IMR-90 (cell line): Measurements from ENCODE around the gene LCNL1. TPM values are rescaled to one million over a fixed set of nuclear protein-coding genes. Genes with fewer than 3 reads are reported as not detected.

Source experiments
- ATAC-seq: fragments of 200-7000 bp; cut with Tn5 transposase; 2 replicates; pipeline ENCODE4 v1.9.1; 2020; ENCODE audit warnings: low read depth, mild to moderate bottlenecking, moderate library complexity
- BruUV-seq: library from RNA; stranded (reverse); fragments of 400-500 nt; replicated peaks from 2 replicates; lab custom pipeline; 2021; lab: Mats Ljungman, UMichigan
- CTCF ChIA-PET: fragments of 300-600 bp; formaldehyde crosslinking; extraction: SDS; loops from one replicate; lab custom pipeline; 2021; ENCODE audit warnings: antibody characterized with exemption; lab: Yijun Ruan, JAX
- POLR2A ChIA-PET: fragments of 300-600 bp; sonication (Branson Sonifier 250); formaldehyde crosslinking; loops from one replicate; lab custom pipeline; 2022; ENCODE audit warnings: antibody characterized with exemption; ENCODE audit not compliant: unreplicated experiment; lab: Charles Lee
- DNase-seq: peaks from one replicate; pipeline ENCODE4 v3.0.0; 2013
- H2AFZ ChIP-seq: replicated peaks from 2 replicates; pipeline ENCODE3; 2013; ENCODE audit warnings: low read length, mild to moderate bottlenecking; ENCODE audit not compliant: poor library complexity
- H2AK5ac ChIP-seq: 2 replicates; pipeline ENCODE4 v1.6.1; 2013; ENCODE audit warnings: low read depth, low read length, inconsistent platforms
- H2AK9ac ChIP-seq: replicated peaks from 2 replicates; pipeline ENCODE3; 2013; ENCODE audit warnings: mild to moderate bottlenecking, low read depth, low read length, moderate library complexity; ENCODE audit not compliant: poor library complexity
- H2BK120ac ChIP-seq: 2 replicates; pipeline ENCODE4 v1.6.1; 2013; ENCODE audit warnings: low read depth, low read length, inconsistent platforms
- H2BK15ac ChIP-seq: 3 replicates; pipeline ENCODE4 v1.6.1; 2013; ENCODE audit warnings: low read depth, low read length, inconsistent platforms
- H2BK20ac ChIP-seq: 2 replicates; pipeline ENCODE4 v1.6.1; 2013; ENCODE audit warnings: low read depth, mild to moderate bottlenecking, inconsistent platforms, low read length, moderate library complexity
- H2BK5ac ChIP-seq: 2 replicates; pipeline ENCODE4 v1.6.1; 2013; ENCODE audit warnings: mild to moderate bottlenecking, low read depth, low read length, inconsistent platforms; ENCODE audit not compliant: poor library complexity, severe bottlenecking
- H3K14ac ChIP-seq: replicated peaks from 2 replicates; pipeline ENCODE4 v1.6.1; 2013; ENCODE audit warnings: low read depth, low read length, inconsistent platforms
- H3K18ac ChIP-seq: 2 replicates; pipeline ENCODE4 v1.6.1; 2013; ENCODE audit warnings: low read depth, low read length, control low read depth
- H3K23ac ChIP-seq: 2 replicates; pipeline ENCODE4 v1.6.1; 2013; ENCODE audit warnings: low read depth, low read length, inconsistent platforms
- H3K27ac ChIP-seq: 2 replicates; pipeline ENCODE4 v1.5.1; 2013; ENCODE audit warnings: mild to moderate bottlenecking, control low read depth, low read length; ENCODE audit not compliant: insufficient read depth
- H3K27me3 ChIP-seq: 2 replicates; pipeline ENCODE4 v1.6.1; 2013; ENCODE audit warnings: low read length; ENCODE audit not compliant: control insufficient read depth, insufficient read depth
- H3K36me3 ChIP-seq: 2 replicates; pipeline ENCODE4 v1.6.1; 2013; ENCODE audit warnings: low read length, mixed read lengths; ENCODE audit not compliant: control insufficient read depth, insufficient read depth
- H3K4ac ChIP-seq: 2 replicates; pipeline ENCODE4 v1.6.1; 2013; ENCODE audit warnings: low read depth, low read length, inconsistent platforms
- H3K4me1 ChIP-seq: 2 replicates; pipeline ENCODE4 v1.6.1; 2013; ENCODE audit warnings: low read length, mixed read lengths; ENCODE audit not compliant: control insufficient read depth, insufficient read depth
- H3K4me2 ChIP-seq: 2 replicates; pipeline ENCODE4 v1.6.1; 2013; ENCODE audit warnings: low read depth, mild to moderate bottlenecking, control low read depth, low read length, moderate library complexity
- H3K4me3 ChIP-seq: 2 replicates; pipeline ENCODE4 v1.5.1; 2013; ENCODE audit warnings: low read depth, mild to moderate bottlenecking, control low read depth, low read length, moderate library complexity; ENCODE audit not compliant: insufficient read depth
- H3K56ac ChIP-seq: 2 replicates; pipeline ENCODE4 v1.6.1; 2013; ENCODE audit warnings: low read length, inconsistent platforms; ENCODE audit not compliant: insufficient read depth; ENCODE audit errors: extremely low read depth
- H3K79me1 ChIP-seq, 2 experiments: 2 replicates each; pipeline ENCODE4 v1.6.1; 2013; ENCODE audit warnings: low read length in 2 of 2, inconsistent platforms in 1 of 2, low read depth in 1 of 2
- H3K9ac ChIP-seq: 2 replicates; pipeline ENCODE4 v1.6.1; 2013; ENCODE audit warnings: low read depth, low read length, control low read depth
- H3K9me1 ChIP-seq: 2 replicates; pipeline ENCODE4 v1.6.1; 2013; ENCODE audit warnings: low read length, inconsistent platforms; ENCODE audit not compliant: insufficient read depth
- H3K9me3 ChIP-seq: 2 replicates; pipeline ENCODE4 v1.6.1; 2013; ENCODE audit warnings: low read length; ENCODE audit not compliant: control insufficient read depth, insufficient read depth
- H4K20me1 ChIP-seq: 2 replicates; pipeline ENCODE4 v1.6.1; 2013; ENCODE audit warnings: low read length, inconsistent platforms; ENCODE audit not compliant: insufficient read depth
- H4K5ac ChIP-seq: 2 replicates; pipeline ENCODE4 v1.6.1; 2013; ENCODE audit warnings: mild to moderate bottlenecking, low read depth, low read length, control low read depth
- H4K8ac ChIP-seq, 2 experiments: 2 replicates each; pipeline ENCODE4 v1.6.1; 2013; ENCODE audit warnings: low read depth in 2 of 2, low read length in 2 of 2, control low read depth in 1 of 2, inconsistent platforms in 1 of 2
- H4K91ac ChIP-seq: 2 replicates; pipeline ENCODE4 v1.6.1; 2013; ENCODE audit warnings: low read depth, low read length, inconsistent platforms; ENCODE audit not compliant: insufficient read depth
- CEBPB ChIP-seq: IDR thresholded peaks from 2 replicates; pipeline ENCODE4 v1.6.1; 2012; ENCODE audit warnings: low read depth, low read length, improper control_type of control experiment
- ELK1 ChIP-seq: fragments of 150-350 bp; IDR thresholded peaks from 2 replicates; pipeline ENCODE4 v1.6.1; 2016; ENCODE audit warnings: low read depth, mild to moderate bottlenecking, low read length, moderate library complexity, borderline replicate concordance
- FOS ChIP-seq: fragments of 150-350 bp; IDR thresholded peaks from 2 replicates; pipeline ENCODE4 v1.6.1; 2016; ENCODE audit warnings: low read depth, low read length
- MAFK ChIP-seq: IDR thresholded peaks from 2 replicates; pipeline ENCODE4 v1.6.1; 2012; ENCODE audit warnings: low read depth, low read length, improper control_type of control experiment
- MAZ ChIP-seq: IDR thresholded peaks from 2 replicates; pipeline ENCODE4 v1.6.1; 2012; ENCODE audit warnings: low read depth, mild to moderate bottlenecking, low read length, improper control_type of control experiment, moderate library complexity, borderline replicate concordance
- MXI1 ChIP-seq: IDR thresholded peaks from 2 replicates; pipeline ENCODE4 v1.6.1; 2012; ENCODE audit warnings: low read depth, mild to moderate bottlenecking, low read length, moderate library complexity, borderline replicate concordance
- NFE2L2 ChIP-seq: fragments of 150-350 bp; IDR thresholded peaks from 2 replicates; pipeline ENCODE4 v1.6.1; 2016; ENCODE audit warnings: low read depth, mild to moderate bottlenecking, low read length
- POLR2A ChIP-seq: IDR thresholded peaks from 2 replicates; pipeline ENCODE4 v1.6.1; 2012; ENCODE audit warnings: mild to moderate bottlenecking, low read depth, low read length
- RAD21 ChIP-seq: IDR thresholded peaks from 2 replicates; pipeline ENCODE4 v1.6.1; 2012; ENCODE audit warnings: low read length, improper control_type of control experiment
- RCOR1 ChIP-seq: IDR thresholded peaks from 2 replicates; pipeline ENCODE4 v1.6.1; 2012; ENCODE audit warnings: mild to moderate bottlenecking, low read length, improper control_type of control experiment; ENCODE audit not compliant: insufficient replicate concordance
- RFX5 ChIP-seq: IDR thresholded peaks from 2 replicates; pipeline ENCODE4 v1.8.0; 2012; ENCODE audit warnings: low read depth, mild to moderate bottlenecking, low read length, moderate library complexity
- USF2 ChIP-seq: fragments of 150-350 bp; IDR thresholded peaks from 2 replicates; pipeline ENCODE4 v1.6.1; 2017; ENCODE audit warnings: mild to moderate bottlenecking, antibody characterized with exemption, low read length, low read depth
- WGBS, 2 experiments: methylation state at CpG; one replicate each; pipeline versions ENCODE4 v1.1.5 to v1.1.7; 2013; ENCODE audit warnings: missing lambda C conversion rate in 2 of 2; ENCODE audit not compliant: insufficient read length in 1 of 2; ENCODE audit errors: extremely low coverage in 2 of 2; 5-methylcytosine and 5-hydroxymethylcytosine counted together
- dilution Hi-C: fragments of 300-500 bp; cut with HindIII; formaldehyde crosslinking; loops from one replicate; pipeline ENCODE4 v1.14.3; 2018; ENCODE audit warnings: low sequenced_read_pairs; ENCODE audit not compliant: unreplicated experiment
- in situ Hi-C: fragments of 300-500 bp; cut with MboI; formaldehyde crosslinking; loops from 3 replicates; pipeline ENCODE4 v1.14.3; 2019; ENCODE audit warnings: low sequenced_read_pairs, inconsistent platforms, mixed read lengths
- intact Hi-C: fragments of 100-400 bp; cut with micrococcal nuclease; formaldehyde crosslinking; loops from 2 replicates; pipeline ENCODE4 v1.10.0; 2022
- polyA plus RNA-seq, 3 experiments: library from polyadenylated mRNA; depleted of rRNA; stranded (reverse); fragments of >200 nt; gene quantifications; 2 replicates each; pipeline ENCODE4 v1.2.3, GENCODE V29; 2012; ENCODE audit warnings: low replicate concordance in 1 of 3
- total RNA-seq: library from RNA; depleted of rRNA; stranded (reverse); fragments of >200 nt; gene quantifications from 2 replicates; pipeline ENCODE4 v1.2.3, GENCODE V29; 2012

The LCNL1 gene
- total and polyA plus RNA-seq, 2 of the 4 experiments (the other 2 are of a cell fraction): 0.15 TPM; not detected in 1

- no peak overlapping the region for H3K18ac ChIP-seq
- H3K4ac ChIP-seq: no peak overlapping the region
- DNase-seq (no peak), ATAC-seq (no peak)
- no peak overlapping the region for H4K5ac ChIP-seq
- no peaks in the 10 kb centered on the region for H3K9me3 ChIP-seq
- no peak overlapping the region for H3K56ac ChIP-seq
- H2AK5ac ChIP-seq: no peak overlapping the region
- H2BK15ac ChIP-seq: no peak overlapping the region
- no peak overlapping the region for H3K14ac ChIP-seq
- no peaks in the 10 kb centered on the region for H3K4me1 ChIP-seq
- H2AFZ ChIP-seq: peak overlapping the region; percentile 1
- H3K4me3 ChIP-seq: no peak overlapping the region
- H2BK120ac ChIP-seq: no peak overlapping the region
- no peak overlapping the region for H2BK5ac ChIP-seq
- no peaks in the 10 kb centered on the region for H3K36me3 ChIP-seq
- in situ Hi-C loops: no loop called here
- ChIA-PET POLR2A (no interaction called here), CTCF (interaction anchor here (1.0 kb wide), 1 partner anchor 60 kb away, joined by 3 read pairs; no protein-coding TSS in a partner anchor)
- dilution Hi-C loops: no loop called here
- H3K23ac ChIP-seq: no peak overlapping the region
- H3K27ac ChIP-seq: no peak overlapping the region
- 79% methylated on average over 8 of the region's 17 CpGs; no CpG with 5 or more reads in 1 of the 2 experiments for WGBS, 2 experiments
- no peak overlapping the region for H4K8ac ChIP-seq
- H4K91ac ChIP-seq: no peak overlapping the region
- intact Hi-C loops: no loop called here
- no peak overlapping the region for H3K4me2 ChIP-seq
- no peak overlapping the region for H2BK20ac ChIP-seq
- H3K9me1 ChIP-seq: no peaks in the 10 kb centered on the region
- peaks cover 20% of the 10 kb centered on the region for H3K27me3 ChIP-seq
- H2AK9ac ChIP-seq: peak overlapping the region; percentile 42
- no peaks in the 10 kb centered on the region for H4K20me1 ChIP-seq
- H3K79me1 ChIP-seq: no peaks in the 10 kb centered on the region
- TF ChIP-seq MAZ: no peak
- TF ChIP-seq NFE2L2: no peak
- TF ChIP-seq POLR2A: no peak
- TF ChIP-seq CEBPB: no peak
- no peak for TF ChIP-seq MXI1
- no peak for TF ChIP-seq RFX5
- TF ChIP-seq ELK1: no peak
- no peak for TF ChIP-seq FOS
- TF ChIP-seq RAD21: no peak
- TF ChIP-seq USF2: no peak
- TF ChIP-seq RCOR1: no peak
- no peak for TF ChIP-seq MAFK
- no TSS peak for BruUV-seq
- H3K9ac ChIP-seq: no peak overlapping the region
Measured at GRCh38 chr9:136968333-136969127, 14.3 kb upstream of the LCNL1 start.
